UCSD-AML1 (cell line): Measurements from ENCODE around the gene EN1.
A peak's percentile ranks its signal among the peaks of the same experiment; 100 is the strongest.

Source experiments
- DNase-seq: peaks from one replicate; lab custom pipeline; 2025; ENCODE audit not compliant: unreplicated experiment; lab: John Stamatoyannopoulos, UW

EN1 gene

DNA sequence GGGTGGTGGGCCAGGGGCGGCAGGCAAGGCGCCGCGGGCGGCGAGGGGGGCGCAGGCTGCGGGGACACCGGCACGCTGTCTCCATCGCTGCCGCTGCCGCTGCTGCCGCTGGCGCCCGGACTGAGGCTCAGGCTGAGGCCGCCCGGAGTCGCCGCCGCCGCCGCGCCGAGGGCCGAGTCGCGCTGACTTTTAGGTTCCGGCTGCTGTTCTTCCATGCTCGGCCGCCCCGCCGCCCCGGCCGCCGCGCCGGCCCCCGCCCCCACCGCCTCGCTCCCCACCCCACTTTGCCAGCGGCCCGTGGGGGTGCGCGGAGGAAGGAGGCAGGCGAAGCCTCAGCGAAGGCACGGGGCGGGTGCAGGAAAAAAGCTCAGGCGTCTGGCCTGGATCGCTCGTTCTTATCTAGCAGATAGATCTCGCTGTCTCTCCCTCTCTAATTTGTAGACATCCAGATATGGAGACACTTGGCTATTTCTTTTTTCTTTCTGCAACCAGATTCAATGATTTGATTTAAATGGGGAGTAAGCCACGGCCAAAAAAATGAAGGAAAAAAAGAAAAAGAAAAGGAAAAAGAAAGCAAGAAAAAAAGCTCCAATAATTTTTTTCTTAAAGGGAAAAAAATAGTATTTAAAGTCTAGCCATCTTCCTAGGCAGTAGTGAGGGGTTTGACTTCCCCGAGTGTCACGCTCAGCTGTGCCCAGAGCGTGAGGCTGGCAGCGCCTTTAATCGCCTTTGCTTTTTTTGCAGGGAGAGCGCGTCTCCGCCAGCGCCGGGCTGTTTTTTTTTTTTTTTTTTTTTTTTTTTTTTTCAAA, at the start of gene EN1:
EN1 (minus strand) TSS at position 696 of the 809 bp plus-strand sequence; CDS start at position 215, 481 bp downstream.
- DNase-seq = no peak

DNA sequence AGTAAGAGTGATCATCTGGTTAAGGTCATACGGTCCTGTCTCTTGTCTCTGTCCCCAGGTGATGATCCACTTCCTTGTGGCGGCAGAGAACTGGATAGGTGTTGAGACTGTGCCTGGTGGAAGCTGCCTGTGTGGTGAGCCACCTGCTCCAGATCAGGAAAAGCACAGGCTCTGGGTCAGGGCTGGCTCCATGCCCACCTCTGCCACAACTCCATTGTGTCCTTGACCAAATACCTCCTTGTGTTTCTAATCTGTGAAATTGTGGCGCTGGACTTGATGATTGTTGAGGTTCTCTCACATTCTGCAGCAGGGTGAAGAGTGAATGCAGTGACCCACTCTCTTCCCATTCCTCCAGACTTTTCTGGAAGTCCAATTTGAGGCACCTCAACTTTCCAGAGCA, 45.7 kb upstream of the EN1 start:
- DNase-seq = no peak

DNA sequence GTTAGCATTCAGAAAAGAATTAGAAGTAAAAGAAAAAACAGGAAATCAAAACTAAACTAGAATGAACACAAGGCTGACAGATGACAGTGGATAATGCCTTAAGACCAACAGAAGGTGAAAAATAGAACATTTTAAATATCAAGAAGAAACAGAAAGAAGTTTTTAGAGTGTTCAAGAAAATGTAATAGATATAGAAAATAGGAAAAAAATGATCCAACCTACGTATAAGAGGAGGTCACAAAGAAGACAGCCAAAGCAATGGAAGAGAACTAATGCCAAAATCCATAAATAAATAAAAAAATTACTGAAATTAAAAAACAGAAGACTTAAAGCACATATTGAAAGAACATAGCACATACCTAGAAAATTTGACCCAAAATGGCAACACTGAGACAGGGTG, 42.5 kb upstream of the EN1 start:
- no peak for DNase-seq

DNA sequence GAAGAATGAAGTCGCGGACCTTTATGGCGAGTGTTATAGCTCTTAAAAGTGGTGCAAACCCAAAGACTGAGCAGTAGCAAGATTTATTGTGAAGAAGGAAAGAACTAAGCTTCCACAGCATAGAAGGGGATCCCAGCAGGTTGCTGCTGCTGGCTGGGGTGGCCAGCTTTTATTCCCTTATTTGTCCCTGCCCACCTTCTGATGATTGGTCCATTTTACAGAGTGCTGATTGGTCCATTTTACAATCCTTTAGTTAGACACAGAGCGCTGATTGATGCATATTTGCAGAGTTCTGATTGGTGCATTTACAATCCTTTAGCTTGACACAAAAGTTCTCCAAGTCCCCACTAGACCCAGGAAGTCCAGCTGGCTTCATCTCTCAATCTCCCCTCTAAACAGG, 36.3 kb upstream of the EN1 start:
- DNase-seq = no peak

DNA sequence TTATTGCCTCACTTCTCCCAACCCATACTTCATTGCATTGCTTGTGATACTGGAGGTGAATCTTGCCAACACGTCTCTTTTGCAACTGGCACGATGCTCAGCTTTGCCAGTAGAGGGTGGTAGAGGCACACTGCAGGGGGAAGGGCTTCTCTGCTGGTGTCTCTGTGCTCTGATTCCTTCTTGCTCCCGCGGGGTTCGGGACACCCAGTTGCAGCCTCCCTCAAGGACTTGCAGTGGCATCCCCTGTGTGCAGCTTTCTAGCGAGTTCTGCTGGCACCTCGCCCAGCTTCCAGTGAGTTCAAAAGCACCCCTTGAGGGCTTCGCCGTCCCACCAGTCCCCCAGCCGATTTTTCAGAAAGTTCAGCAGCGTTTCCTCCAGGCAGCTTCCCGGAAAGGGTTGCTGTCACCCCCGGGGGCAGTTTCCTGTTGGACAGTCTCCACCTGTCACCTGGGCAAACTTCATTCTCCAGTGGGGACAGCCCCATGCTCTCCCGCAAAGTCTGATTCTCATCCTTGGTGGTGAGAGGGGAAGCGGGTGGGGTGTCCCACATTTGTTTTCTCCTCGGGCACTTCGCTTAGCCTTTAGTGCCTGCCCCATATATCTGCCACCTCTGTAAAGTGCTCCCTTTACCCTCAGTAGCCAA, 35.4 kb upstream of the EN1 start:
- DNase-seq = peak; percentile 49

DNA sequence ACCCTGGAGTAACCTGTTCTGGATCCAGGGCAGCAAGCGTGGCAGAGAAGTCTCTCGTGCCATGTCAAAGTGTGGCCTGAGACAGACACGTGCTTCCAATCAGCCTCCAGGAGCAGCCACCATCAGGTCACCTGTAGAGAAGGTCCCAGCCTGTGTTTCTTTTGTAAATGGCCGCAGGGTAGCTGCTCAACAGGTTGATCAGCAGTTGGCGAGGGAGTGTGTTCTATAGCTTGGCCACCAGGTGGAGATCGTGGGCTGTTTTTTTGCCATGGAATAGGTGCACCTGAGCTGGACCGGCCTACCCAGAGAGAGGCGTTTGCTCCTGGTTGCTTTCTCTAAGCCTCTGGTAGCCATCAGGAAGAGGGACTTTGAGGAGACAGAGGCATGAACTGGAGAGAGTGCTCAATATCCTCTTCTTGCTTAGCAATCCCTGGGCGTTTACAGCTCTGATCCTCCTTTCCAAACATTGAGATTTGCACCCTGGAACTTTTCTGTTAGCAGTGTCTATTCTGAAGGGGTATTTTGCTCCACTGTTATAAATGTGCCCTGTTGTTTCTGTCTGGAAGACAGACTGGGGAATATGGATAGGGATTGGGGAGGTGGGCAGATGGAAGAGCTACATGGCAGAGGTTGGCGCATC, 34.2 kb upstream of the EN1 start:
- peak; percentile 28 for DNase-seq

DNA sequence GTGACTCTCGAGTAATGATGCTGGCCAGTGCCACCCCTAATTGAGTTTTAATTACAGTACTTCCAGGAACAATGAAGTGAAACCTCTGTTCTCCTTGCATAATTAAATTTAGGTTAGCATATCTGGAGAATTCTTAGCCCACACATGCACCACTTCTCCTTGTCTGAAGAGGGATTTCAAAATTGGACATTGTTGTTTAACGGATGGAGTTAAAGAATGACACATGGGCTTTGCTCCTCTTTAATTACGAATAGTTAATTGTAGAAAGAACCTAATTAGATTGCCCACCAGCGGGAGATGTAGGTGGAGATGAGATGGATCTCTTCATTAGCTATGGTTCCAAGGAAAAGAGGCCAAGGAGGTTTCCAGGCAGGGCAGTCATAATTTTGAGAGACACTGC, 33.1 kb upstream of the EN1 start:
- no peak for DNase-seq

DNA sequence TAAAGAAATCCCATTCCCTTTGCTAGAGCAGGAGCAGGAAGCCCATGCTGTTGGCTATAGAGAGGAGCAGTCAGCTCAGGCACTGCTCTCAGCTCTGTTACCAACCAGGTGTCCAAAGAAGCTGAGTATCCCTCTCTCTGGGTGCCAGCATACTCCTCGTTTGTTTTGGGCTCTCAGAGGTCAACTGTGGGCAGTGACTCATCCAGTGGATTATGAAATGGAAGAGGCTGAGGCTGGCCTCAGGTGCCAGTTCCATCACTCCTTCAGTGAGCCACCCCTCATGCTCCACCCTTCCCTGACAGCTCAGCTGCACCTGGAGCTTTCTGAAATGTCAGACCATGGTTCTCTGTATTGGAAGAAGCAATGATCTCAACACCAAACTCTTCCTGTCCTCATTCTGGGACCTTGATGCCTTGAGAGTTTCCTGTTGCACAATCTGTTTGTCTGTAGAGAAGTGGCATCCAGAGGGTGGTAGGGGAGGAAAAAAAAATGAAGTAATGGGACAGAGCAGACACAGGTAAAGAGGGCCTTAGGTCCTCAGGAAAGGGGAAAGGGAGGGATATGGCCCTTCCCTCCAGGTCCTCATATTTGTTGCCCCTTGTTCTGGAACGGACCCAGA, 31.2 kb upstream of the EN1 start:
- no peak for DNase-seq

DNA sequence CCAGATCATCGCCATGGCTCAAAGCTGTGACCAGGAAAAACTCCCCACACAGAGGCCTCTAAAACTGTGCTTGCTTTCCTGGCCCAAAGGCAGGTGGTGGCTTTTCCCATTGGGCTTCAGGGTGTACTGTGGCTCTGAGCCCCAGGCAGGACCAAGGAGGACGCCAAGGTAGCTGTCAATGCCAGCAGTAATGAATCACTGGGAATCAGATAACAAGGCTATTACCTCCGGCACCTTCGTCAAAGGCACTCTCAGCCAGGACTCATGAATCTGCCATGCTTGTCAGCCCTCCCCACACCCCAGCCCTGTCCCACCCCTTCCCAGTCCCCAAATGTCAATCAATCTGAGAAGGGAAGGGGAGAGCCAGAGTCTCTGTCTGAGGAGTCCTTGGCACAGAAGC, 27.9 kb upstream of the EN1 start:
- no peak for DNase-seq

DNA sequence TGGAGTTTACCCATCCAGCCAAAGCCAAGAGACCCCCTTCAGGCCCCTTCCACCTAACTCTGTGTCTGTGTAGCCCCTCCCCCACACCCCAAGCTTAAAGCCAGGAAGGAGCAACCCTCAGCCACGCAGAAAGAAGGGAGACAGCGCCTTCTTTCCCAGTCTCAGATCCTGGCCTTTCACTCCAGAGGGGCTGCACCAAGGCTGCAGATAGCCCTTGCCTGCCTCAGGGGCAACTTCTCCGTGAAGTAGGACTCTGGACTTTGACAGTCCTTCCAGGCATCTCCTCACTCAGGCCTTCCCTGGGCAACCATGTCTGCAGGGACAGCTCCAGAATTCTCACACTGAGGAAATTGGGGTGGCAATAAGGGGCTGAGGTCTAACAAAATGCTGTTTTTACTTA, 26.9 kb upstream of the EN1 start:
- no peak for DNase-seq

DNA sequence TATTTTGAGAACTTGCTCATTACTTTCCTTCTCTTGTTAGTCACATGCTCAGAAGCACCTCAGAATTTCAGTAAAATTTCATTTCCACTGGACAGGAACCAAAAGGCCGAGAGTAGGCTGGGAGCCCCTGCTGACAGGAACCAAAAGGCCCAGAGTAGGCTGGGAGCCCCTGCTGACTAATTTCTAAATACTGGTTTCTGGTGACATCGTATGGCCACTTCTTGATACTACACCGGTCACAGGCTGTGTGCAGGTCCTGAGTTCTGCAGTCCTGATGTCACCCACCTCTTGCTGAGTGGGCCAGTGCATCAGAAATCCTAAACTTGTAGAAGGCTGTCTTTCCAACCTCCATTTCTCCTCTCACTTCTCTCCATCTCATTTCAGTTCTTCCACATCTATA, 17.7 kb upstream of the EN1 start:
- peak; percentile 14 for DNase-seq

DNA sequence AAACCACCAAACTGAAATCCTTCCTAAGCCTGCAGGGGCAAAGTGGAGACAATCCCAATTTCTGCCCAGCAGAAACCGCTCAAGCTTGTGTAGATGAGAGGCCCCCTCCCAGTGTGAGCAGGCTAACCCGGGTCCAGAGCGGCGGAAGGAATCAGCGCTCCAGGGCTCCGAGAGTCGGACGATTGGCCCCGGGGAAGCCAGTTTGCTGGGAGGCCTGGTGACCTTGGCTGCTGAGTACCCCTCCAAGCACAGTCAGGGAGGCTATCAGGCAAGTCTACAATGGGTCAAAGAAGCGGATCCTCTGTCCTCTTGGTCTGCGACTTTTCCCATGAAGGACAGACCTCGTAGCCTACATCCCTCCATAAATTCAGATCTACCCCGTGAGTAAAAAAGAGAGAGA, 16.8 kb upstream of the EN1 start:
- no peak for DNase-seq

DNA sequence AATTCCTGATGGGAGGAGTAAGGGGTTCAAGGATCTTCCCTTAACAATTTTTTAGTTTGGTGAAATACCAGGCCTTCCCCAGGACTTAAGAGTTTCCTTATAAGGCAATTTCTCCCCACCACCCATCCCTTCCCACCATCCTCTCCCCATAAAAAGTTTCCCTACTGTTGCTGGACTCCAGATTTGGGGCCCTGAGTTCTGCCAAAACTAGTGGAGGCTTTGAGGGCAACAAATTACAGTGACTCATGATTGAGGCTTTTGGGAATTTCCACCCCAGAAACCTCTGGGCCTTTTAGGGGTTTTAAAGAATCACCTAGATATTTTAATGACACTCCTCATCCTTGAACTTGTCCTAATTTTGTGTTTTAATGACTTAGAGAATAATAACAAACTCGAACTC, 14.3 kb upstream of the EN1 start:
- no peak for DNase-seq

DNA sequence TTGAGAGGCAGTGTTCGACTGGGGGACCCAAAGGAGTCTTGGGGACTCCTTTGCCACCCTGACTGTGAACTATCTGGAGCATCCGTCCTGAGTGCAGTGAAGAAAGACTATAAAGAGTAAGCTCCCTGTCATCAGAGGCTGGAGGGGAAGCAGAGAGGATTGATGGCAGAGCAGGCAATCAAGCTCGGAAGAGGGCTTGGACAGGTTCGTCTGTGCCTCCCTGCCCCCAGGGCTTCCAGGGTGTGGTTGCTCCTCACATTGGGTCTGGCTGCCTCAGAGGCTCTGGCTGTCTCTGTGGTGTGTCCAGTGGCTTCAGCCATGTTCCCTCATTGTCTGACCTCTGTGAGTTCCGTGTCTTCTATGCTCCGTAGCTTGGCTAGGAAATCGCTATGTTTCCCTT, 13.8 kb upstream of the EN1 start:
- no peak for DNase-seq

DNA sequence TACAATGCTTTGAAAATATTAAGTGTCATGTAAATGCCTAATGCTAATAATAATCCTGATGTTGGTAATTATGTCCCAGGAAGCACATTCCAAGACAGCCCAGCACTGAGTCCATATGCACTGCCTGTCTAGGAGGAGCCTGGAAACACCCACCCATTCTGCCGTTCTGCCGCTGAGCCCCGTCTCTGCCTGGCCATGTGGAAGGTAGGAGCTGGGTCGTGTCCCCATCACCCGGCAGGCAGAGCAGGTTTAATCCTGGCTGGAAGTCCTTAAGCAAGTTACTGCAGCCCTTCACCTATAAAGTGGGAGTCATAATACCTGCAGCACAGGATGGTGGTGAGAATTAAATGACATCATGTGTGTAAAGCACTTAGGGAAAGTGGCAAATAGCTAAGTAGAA, 13.1 kb upstream of the EN1 start:
- DNase-seq = no peak

DNA sequence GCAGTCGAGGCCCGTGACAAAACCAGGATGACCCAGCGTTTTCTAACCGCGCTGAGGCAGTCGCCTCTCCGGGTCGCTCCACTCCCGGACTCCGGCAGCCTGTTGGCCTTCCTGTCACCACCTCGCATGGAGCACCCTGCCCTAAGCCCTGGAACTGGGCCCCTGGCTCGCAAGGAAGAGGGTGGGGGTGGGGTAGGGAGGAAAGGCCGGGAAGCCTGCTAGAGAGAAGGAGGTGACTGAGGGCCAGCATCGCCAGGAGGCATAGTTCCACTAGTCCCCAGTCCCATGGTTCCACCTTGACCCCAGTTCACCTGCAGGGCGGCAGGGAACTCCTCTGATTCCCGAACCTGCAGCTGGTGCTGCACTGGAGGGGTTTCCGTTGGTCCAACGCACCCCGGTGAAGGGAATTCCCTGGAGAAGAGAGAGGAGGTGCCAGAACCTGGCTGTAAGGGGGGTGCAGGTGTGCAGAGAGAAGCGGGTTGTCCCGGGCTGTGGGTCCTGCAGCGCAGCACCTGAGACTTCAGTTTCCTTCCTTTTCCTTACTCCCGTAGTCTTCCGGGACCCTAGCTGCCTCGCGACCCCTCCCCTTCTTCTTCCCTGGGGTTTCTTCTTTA, 11.8 kb upstream of the EN1 start:
- no peak for DNase-seq

DNA sequence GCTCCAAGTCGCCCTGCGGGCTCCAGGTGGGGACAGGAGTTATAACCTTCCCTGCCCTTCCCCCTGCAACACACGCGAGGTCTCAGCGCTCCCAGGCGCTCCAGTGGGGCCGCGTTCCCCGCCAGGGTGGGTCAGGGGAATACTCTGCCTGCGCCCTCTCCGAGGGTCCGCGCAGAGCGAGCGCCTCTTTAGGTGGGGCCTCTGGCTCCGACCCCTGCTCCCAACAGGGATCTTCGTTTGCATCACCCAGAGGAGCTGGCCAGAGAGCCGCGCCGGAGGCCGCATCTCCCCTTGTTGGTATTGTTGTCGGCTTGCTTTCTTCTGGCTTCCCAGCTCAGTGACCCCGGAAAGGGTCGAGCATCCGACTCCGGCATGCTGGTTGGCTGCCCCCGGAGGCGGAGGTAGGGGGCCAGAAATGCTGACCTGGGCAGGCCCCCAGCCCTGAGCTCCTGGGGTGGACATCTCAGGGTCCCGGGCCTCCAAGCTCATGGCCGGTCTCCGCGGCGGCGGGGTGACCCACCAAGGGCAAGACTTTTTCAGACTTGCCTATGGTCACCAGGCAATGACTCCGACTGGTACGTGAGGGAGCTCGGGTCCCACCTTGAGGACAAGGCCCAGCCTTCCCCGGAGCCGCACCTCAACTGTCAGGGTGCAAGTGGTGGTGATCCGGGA, 11.2 kb upstream of the EN1 start:
- DNase-seq = no peak

DNA sequence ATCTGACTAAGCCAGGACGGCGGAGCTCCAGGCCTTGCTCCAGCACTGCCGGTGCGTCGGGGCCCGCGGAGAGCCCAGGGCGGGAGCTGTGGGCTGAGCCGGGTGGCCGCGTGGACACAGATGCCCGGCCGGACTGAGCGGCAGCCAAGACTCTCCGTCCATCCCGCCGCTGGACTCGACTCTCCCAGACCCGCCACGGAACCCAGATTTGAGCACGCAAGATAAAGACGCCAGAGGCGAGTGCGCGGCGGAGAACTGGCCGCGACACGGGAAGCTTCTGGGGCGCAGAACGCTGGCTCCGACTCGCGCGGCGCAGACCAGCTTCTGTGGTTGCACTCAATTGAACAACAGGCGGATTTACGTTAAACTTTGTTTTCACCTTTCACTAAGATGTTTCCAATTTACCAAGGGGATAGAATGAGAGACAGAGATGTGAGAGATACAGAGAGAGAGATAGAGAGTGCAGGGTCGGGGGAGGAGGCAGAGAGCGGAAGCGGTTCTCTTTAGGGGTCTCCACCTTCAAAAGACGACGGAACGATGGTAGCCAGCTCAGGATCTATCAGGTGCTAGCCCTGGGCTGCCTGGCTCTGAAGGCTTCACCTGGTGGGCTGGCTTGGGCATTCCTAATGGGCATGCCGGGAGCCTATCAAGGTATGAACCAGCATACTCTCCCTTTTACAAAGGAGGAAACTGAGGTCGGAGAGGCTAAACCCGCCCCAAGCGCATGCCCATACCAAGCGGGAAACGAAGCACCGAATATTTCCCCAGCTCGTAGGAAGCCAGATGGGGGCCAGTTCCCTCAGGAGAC, 10.4 kb upstream of the EN1 start:
- no peak for DNase-seq

DNA sequence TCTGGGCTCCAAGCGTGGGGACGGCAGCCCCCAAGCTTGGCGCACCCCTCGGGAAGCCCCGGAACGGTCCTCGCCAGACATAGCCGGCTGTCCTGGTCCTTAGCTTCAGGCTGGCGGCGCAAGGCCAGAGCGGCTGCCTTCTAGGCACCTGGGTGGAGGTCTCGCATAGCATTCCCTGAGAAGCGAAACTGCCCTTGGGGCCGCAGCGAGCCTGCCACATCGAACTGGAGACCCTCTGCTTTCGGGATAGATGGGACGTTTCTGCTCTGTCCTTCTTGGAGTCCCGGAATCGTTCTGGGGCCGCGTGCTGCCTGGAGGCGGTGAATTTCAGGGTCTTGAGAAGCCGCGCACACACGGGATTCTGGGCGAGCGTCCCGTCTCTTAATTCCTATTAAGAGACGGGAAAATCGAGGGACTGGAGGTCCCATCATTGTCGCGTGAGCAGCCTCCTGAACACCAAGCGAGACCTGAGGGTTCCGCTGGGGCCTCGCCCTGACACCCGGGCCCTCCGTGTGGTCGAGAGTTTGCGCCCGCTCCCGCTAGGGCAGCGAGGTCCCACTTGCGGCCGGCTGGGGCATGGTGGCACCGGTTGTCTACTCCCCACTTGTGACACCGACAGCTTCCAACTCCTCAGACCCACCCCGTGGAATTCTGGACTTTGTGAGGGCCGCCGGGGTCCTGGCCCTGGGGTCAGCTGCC, 9.7 kb upstream of the EN1 start:
- DNase-seq = no peak
